ENCODE results near the gene FRRS1.
A peak's percentile ranks its signal among the peaks of the same experiment; 100 is the strongest.
"Not testable (repeated sequence)": the region's sequence is repeated elsewhere in the genome, so short reads cannot be mapped to it uniquely, and the experiment has no call there.

The FRRS1 gene

DNA sequence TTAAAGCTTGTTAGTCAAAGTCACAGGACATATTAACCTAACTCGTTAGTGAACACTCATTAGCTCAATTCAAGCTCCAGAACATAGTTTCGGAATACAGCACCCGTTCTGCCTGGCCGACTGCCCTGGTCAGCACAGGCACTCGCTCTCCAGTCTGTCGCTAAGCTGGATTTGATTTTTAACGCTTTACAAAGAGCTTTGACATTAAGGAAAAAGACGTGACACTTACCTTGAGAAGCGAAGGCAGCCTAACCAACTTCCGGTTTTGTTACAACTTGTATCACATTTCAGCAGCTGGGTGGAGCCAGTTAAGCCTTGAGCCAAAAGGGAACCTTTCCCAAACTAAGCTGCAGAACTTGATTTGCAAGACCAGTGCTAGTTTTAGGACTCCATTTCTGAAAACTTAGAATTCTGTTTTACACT is at the start of gene FRRS1:
FRRS1 (minus strand) TSS at position 258 of the 423 bp plus-strand sequence. CDS start 17,867 bp downstream, outside the sequence.
- peak; percentile 45 for DNase-seq

- DNase-seq, result no peak
Measured at GRCh38 chr1:99814373-99814900, 48.0 kb upstream of the FRRS1 start.

DNA sequence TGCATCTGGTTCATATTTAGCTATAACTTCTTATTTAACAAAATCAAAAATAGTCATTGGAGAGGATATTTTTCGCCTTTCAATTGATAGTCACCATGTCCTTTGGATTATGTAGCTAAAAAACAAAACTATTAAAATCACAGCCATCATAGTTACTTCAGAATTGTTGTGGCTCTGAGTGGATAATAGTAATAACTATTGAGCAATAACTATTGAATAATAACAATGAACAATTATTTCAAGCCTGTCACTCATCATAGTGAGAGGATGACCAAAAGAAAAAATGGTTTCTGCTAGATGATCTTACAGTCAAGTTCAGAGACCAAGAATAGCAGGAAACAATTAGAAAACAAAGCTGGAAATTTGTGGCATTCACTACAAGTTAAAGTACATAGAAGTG is 45.3 kb upstream of the FRRS1 start:
- DNase-seq, result no peak

GRCh38 chr1:99811075-99811474 is 44.6 kb upstream of the FRRS1 start:
- DNase-seq, result no peak

- DNase-seq, result peak; percentile 32
Measured at GRCh38 chr1:99808391-99809115, 42.1 kb upstream of the FRRS1 start.

DNA sequence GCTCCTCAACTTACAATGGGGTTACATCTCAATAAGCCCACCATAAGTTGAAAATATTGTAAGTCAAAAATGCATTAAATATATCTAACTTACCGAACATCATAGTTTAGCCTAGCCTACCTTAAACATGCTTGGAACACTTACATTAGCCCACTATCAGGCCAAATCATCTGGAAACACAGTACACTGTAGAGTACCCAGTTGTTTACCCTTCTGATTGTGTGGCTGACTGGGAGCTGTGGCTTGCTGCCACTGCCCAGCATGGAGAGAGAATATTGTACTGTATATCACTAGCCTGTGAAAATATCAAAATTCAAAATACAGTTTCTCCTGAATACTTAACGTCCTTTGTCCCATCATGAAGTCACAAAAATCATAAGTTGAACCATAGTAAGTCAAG is 40.4 kb upstream of the FRRS1 start:
- DNase-seq, result no peak

DNA sequence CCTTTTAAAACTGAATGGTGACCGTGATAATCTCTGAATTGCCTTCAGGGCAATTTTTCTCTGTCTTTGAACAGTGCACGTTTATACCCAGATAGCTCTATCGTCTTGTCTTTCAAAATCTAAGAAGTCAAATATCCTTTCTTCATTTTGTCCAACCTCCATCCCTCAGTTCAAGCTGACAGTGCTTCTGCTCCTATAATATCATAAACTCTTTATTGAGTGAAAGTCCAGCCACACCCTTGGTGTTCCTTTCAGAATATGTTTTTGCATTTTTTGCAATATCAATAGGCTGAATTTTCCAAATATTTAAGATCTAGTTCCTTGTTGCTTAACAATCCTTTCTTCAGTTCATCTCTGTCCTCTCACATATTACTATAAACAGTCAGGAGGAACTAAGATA is 35.1 kb upstream of the FRRS1 start:
- DNase-seq, result no peak

DNA sequence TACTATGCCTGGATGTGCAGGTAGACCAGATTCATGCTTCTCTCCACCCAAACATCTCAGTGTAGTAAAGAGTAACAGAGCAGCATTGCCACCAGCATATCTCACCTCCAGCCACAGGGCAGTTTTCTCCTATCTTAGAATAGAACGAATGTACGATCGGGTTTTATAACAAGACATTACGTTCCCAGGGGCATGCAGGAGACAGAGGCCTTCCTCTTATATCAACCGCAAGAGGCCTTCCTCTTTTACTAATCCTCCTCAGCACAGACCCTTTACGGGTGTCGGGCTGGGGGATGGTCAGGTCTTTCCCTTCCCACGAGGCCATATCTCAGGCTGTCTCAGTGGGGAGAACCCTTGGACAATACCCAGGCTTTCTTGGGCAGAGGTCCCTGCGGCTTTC is 27.4 kb upstream of the FRRS1 start:
- DNase-seq, result not testable (repeated sequence)

- DNase-seq, result no peak
Measured at GRCh38 chr1:99789715-99790114, 23.3 kb upstream of the FRRS1 start.

- no peak for DNase-seq
Measured at GRCh38 chr1:99788896-99789295, 22.5 kb upstream of the FRRS1 start.

GRCh38 chr1:99786751-99787501 is 20.5 kb upstream of the FRRS1 start:
- no peak for DNase-seq

DNA sequence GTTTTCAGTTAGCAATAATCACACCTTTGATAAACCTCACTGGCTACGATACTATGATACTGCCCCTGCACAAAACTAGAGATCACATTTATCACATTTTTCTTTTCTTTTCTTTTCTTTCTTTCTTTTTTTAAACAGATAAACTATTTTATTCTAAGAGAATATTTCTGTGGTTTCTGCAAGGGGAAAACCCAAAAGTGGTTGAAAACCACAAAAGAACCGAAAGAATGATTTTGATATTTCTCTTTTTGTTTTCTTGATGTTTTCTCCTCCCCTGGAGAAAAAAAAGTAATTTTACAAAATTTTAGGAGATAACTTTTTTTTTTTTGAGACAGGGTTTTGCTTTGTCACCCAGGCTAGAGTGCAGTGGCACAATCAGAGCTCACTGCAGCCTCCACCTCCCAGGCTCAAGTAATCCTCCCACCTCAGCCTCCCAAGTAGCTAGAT is 18.4 kb upstream of the FRRS1 start:
- DNase-seq, result no peak

DNA sequence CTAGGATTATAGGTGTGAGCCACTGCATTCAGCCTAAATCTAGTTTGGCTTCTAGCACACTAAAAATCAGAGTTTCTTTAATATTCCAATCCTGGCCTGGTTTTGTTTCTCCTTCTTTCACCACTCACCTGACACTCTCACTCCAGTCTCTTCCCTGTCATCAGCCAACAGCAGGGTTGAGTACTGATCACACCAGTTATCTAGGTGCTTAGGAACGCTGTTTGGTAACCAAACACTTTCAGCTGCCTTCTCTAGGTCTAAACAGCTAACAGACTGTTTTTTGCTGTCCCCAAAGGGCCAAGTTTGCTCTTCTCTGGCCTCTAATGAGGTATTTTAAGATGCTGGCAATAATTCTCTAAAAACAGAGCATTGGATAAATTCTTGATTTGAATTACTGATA is 17.7 kb upstream of the FRRS1 start:
- DNase-seq, result no peak

GRCh38 chr1:99782920-99783319 is 16.5 kb upstream of the FRRS1 start:
- no peak for DNase-seq

DNA sequence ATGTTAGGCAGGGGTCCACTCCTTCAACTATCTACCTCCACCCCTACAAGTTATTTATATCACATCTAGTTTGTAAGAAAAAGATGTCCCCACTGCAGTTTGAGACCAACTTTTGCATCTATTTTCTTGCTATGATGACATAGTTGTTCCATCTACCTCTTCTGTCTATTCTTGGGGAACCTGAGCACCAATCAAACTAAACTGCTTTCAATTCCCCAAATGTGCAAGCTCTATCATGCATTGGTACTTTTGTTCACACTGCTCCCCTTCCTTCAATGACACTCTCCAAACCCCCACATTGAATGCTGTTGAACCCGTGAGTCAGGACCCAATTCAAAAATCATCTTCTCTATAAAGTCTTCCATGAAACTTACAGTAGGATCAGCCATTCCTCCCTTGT is 16.0 kb upstream of the FRRS1 start:
- DNase-seq, result no peak

- no peak for DNase-seq
Measured at GRCh38 chr1:99781798-99782197, 15.4 kb upstream of the FRRS1 start.

GRCh38 chr1:99777752-99778151 is 11.3 kb upstream of the FRRS1 start:
- no peak for DNase-seq

DNA sequence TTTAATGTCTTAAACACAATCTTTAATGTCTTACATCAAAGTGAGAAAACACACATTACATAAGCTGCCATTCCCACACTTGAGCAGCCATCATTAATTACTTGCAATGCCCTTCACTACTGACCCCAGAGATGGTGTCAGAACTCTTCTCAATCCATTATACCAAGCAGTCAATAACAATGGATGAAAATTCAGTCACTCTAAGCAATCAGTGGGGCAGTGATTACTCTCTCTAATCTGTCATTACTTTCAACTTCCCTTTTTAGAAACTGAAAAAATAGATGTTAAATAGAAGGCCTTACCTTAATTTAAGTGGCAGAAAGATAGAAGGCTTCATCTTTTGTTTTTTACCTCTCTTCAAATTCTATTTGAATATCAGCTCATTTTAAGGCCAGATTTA is 9.7 kb upstream of the FRRS1 start:
- DNase-seq, result no peak

GRCh38 chr1:99772809-99773208 is 6.4 kb upstream of the FRRS1 start:
- DNase-seq, result no peak

GRCh38 chr1:99771513-99771918 is 5.1 kb upstream of the FRRS1 start:
- DNase-seq, result no peak

DNA sequence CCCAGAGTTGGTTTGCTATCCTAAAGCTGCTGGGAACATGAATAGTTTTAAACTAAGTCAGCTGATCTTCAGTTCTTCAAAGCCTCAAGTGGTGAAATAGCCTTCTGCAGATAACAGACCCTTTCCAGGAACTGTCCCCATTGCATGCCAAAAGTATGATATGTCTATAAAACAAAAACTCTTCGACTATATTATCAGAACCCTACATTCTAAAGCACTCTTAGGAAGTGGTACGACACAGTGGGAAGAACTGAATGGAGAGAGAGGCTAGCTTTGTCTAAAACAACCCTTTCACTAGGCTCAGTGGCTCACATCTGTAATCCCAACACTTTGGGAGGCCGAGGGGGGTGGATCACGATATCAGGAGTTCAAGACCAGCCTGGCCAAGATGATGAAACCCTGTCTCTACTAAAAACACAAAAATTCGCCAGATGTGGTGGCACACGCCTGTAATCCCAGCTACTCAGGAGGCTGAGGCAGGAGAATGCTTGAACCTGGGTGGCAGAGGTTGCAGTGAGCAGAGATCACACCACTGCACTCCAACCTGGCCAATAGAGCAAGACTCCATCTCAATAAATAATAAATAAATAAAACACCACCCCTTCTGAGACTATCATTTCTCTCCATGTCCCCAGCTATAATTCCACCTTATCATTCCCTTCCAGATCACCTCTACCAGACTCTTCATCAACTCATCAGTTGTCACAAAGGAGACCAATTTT is 2.2 kb upstream of the FRRS1 start:
- DNase-seq, result no peak

- DNase-seq, result no peak
Measured at GRCh38 chr1:99768104-99768503, 1.7 kb upstream of the FRRS1 start.

DNA sequence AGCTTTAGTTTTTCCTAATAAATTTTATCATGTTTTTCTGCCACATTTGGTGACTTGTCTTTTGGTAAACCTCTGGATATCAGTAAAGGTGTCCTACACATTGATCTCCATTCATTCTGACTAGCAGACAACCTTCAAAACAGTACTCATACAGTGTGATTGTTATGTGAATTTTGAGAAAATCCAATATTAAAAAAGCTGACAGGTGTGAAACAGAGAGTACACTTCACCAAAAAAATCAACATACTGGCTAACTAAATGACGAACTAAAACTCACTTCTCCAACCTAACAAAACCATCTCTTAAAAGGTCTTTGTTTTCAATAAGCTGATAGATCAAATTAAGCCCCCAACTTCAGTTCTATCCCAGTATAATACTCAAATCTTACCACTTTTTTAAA is 1.5 kb downstream of the FRRS1 start:
- no peak for DNase-seq

GRCh38 chr1:99764439-99764838 is 2.0 kb downstream of the FRRS1 start:
- DNase-seq, result no peak
